Tibial nerve (tissue), 4 donors: ENCODE measurements around the gene BGLAP.

Experiments
- EP300 ChIP-seq, 2 donors: sonication (generic); formaldehyde crosslinking; IDR thresholded peaks; one replicate each; pipeline ENCODE4 v1.6.1; 2017; ENCODE audit warnings: antibody characterized with exemption in 2 of 2, mild to moderate bottlenecking in 1 of 2
- TF ChIP-seq, protein P1 (sequence below), 5 experiments: fragments of 200-600 bp in 3 of 5; fragments of 450-650 bp in 2 of 5; sonication (generic) in 3 of 5; IDR thresholded peaks; one replicate each; pipeline ENCODE4 v1.5.1; 2016 to 2019; ENCODE audit warnings: antibody characterized with exemption in 5 of 5, mild to moderate bottlenecking in 3 of 5, moderate library complexity in 2 of 5

DNA sequence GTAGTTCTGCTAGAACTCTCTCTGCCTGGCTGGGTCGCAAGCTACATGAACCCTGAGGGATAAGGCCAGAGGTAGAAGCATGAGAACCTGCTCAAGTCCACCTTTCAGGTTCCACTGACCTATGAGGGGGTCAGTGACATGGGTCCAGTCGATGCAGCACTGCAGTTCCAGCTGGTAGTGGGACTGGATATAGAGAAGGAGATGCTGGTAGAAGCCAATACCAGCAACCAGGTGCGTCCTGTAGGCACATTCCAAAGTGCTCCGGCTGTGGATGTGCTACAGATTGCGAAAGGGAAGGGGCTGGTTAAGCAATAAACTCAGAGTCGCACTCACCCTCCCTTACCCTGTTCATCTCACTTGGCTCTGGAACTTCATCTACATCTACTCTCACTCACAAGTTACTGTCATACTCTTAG, 35.0 kb downstream of the BGLAP start:
- TF ChIP-seq, protein P1, sequence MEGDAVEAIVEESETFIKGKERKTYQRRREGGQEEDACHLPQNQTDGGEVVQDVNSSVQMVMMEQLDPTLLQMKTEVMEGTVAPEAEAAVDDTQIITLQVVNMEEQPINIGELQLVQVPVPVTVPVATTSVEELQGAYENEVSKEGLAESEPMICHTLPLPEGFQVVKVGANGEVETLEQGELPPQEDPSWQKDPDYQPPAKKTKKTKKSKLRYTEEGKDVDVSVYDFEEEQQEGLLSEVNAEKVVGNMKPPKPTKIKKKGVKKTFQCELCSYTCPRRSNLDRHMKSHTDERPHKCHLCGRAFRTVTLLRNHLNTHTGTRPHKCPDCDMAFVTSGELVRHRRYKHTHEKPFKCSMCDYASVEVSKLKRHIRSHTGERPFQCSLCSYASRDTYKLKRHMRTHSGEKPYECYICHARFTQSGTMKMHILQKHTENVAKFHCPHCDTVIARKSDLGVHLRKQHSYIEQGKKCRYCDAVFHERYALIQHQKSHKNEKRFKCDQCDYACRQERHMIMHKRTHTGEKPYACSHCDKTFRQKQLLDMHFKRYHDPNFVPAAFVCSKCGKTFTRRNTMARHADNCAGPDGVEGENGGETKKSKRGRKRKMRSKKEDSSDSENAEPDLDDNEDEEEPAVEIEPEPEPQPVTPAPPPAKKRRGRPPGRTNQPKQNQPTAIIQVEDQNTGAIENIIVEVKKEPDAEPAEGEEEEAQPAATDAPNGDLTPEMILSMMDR (IDR thresholded peaks at IDR 0.05), result no peak
- TF ChIP-seq EP300 (IDR thresholded peaks at IDR 0.05), result no peak
